Measurements from ENCODE around the gene HSD3B2.

DNA sequence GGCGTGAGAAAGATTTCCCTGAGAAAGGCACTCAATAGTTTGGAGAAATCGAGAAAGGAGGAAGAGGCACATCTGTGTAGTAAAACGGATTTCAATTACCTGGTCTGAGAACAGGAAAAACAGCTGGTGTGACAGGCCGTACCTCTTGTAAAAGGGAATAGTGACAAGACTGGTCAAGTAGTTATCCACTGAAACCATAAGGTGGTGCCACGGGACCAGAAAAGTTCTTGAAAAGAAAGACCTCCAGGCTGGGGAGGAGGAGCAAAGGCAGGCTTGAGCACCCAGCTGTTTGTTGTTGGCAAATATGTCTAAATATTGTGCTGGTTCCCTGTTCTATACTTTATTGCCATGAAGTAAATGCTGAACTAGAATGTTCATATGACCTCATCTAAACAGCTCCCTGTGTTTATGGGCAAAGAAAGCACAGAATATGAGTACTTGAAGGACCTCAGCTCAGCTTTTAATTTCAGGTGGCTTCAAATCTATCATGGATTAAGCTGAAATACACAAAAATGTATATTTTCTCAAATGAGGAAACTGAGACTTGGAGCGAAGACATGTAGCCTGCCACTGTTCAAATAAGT, 42.4 kb upstream of the HSD3B2 start:
- no peak for TF ChIP-seq POLR2A (IDR thresholded peaks at IDR 0.05; ENCODE audit: low read depth, low read length)
- TF ChIP-seq TAF1 (IDR thresholded peaks at IDR 0.05; ENCODE audit: borderline replicate concordance, low read depth, low read length): no peak
- no peak for TF ChIP-seq POLR2AphosphoS5 (IDR thresholded peaks at IDR 0.05; ENCODE audit: low read depth, low read length)

All from GM12892 (cell line).